Brain pericyte (primary cell): ENCODE results near the gene FUT1.
A peak's percentile ranks its signal among the peaks of the same experiment; 100 is the strongest.
"Not testable (repeated sequence)": the region's sequence is repeated elsewhere in the genome, so short reads cannot be mapped to it uniquely, and the experiment has no call there.

Source experiments
- DNase-seq: peaks from one replicate; pipeline ENCODE4 v3.0.0-alpha.2; 2012; ENCODE audit warnings: low read depth, low spot score

FUT1 gene

GRCh38 chr19:48718106-48718505 lies 34.3 kb downstream of the FUT1 start:
- not testable (repeated sequence) for DNase-seq

- no peak for DNase-seq
Measured at GRCh38 chr19:48716562-48717291, 35.7 kb downstream of the FUT1 start.

DNA sequence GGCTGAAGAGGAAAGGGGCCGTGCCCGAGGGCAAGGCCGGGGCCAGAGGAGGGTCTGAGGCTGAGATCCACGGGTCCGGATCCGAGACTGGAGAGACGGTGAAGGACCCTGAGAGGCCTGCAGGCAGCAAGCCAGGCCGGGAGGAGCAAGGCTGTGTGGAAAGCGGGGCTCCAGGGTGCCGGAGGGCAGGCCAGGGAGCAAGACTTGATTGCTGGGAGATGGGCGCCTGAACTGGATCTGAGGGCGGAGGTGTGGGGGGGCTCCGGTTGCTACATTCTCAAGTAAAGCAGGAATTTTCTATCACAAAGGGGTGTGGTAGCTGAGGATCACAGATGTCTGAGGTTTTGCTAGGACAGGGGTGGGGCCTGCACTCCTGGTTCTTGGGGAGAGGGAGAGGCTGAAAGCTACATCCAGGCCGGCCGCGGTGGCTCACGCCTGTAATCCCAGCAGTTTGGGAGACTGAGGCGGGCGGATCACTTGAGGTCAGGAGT lies 36.7 kb downstream of the FUT1 start:
- DNase-seq, result no peak

- no peak for DNase-seq
Measured at GRCh38 chr19:48714759-48715675, 37.4 kb downstream of the FUT1 start.

GRCh38 chr19:48713864-48714755 lies 38.3 kb downstream of the FUT1 start:
- peak; percentile 99 for DNase-seq

GRCh38 chr19:48713041-48713863 lies 39.2 kb downstream of the FUT1 start:
- no peak for DNase-seq

DNA sequence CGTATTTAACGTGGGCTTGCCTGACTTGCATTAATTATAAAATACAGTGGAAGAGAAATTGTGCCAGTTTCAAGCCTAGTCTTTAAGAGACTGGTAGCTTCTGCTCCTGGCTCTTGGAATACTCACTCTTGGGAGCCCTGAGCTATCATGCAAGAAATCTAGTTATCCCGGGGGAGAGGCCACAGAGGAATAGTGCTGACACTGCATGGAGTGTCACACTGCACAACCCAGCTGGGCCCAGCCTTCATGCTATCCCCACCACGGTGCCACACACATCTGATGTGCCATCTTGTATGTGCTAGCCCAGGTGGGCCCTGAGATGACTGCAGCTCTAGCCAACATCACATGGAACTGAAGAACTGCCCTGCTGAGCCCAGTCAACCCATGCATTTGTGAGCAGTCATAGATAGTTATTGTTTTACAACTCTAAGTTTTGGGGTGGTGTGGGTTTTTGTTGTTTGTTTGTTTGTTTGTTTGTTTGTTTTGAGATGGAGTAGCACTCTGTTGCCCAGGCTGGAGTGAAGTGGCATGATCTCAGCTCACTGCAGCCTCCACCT lies 41.3 kb downstream of the FUT1 start:
- no peak for DNase-seq

DNA sequence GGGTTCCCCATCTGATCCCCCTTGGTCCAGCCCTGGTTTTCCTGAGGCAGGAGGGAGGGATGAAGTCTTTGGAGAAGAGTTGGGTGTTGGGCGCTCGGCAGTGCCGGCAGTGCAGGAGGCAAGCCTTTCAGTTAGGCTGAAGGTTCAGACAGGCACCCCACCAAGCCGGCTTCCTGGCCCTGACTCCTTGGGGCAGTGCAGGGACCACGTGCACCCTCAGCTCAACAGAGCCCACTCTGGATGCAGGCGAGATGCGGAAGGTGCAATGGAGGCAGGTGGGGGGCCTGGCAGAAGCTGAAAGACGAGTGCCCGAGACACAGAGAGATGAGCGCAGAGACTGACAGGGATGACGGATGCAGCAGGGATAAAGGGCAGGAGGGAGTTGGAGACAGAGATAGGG lies 44.0 kb downstream of the FUT1 start:
- no peak for DNase-seq

GRCh38 chr19:48705431-48705830 lies 47.0 kb downstream of the FUT1 start:
- DNase-seq, result no peak

DNA sequence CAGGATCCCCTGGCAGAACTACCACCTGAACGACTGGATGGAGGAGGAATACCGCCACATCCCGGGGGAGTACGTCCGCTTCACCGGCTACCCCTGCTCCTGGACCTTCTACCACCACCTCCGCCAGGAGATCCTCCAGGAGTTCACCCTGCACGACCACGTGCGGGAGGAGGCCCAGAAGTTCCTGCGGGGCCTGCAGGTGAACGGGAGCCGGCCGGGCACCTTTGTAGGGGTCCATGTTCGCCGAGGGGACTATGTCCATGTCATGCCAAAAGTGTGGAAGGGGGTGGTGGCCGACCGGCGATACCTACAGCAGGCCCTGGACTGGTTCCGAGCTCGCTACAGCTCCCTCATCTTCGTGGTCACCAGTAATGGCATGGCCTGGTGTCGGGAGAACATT lies 49.1 kb downstream of the FUT1 start:
- no peak for DNase-seq

GRCh38 chr19:48702701-48703100 lies 49.7 kb downstream of the FUT1 start:
- no peak for DNase-seq

DNA sequence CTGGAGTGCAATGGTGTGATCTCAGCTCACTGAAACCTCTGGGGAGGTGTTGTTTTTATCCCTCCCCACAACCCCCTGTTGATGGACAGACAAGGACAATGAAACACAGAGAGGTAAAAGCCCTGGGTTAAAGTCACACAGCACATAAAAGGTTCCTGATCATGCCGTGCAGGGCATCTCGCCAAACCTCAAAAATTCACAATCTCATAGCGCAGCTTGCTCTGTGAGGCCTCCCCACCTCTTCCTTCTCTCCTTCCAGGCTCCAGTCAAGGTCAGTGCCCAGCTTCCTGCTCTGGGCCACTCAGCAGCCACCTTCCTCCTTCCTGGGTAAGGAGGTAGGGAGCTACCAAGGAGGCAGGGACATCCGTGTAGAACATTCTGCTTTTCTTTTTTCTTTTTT lies 54.4 kb downstream of the FUT1 start:
- no peak for DNase-seq
